Vagina (tissue), 2 donors: ENCODE data around the gene NUP210L. TPM values are rescaled to one million over a fixed set of nuclear protein-coding genes. Genes with fewer than 3 reads are reported as not detected.
"Not testable (repeated sequence)": the region's sequence is repeated elsewhere in the genome, so short reads cannot be mapped to it uniquely, and the experiment has no call there.

Source experiments
- DNase-seq, 2 donors: peaks; one replicate each; pipeline ENCODE4 v3.0.0-alpha.2; 2017; ENCODE audit errors: extremely low spot score in 2 of 2
- H3K27ac ChIP-seq: fragments of 200-600 bp; sonication (generic); one replicate; pipeline ENCODE4 v1.5.1; 2019
- H3K27me3 ChIP-seq: fragments of 200-600 bp; sonication (generic); one replicate; pipeline ENCODE4 v1.5.1; 2019
- H3K36me3 ChIP-seq, 2 donors: fragments of 200-600 bp; sonication (generic); one replicate each; pipeline ENCODE4 v1.5.1; 2017 to 2019
- H3K4me1 ChIP-seq: fragments of 200-600 bp; sonication (generic); one replicate; pipeline ENCODE4 v1.5.1; 2019
- H3K4me3 ChIP-seq, 2 donors: fragments of 200-600 bp; sonication (generic); 1 replicate in 1 of 2; 2 replicates in 1 of 2; pipeline ENCODE4 v1.5.1; 2016 to 2019
- H3K9me3 ChIP-seq: fragments of 200-600 bp; sonication (generic); one replicate; pipeline ENCODE4 v1.5.1; 2019
- POLR2A ChIP-seq, 2 donors: fragments of 450-650 bp; IDR thresholded peaks; one replicate each; pipeline ENCODE4 v1.6.1; 2017; ENCODE audit warnings: antibody characterized with exemption in 2 of 2, mild to moderate bottlenecking in 2 of 2, moderate library complexity in 2 of 2
- POLR2AphosphoS5 ChIP-seq, 2 donors: sonication (generic); formaldehyde crosslinking; IDR thresholded peaks; one replicate each; pipeline ENCODE4 v1.9.0; 2017; ENCODE audit warnings: antibody characterized with exemption in 2 of 2, mild to moderate bottlenecking in 2 of 2, low read depth in 1 of 2; ENCODE audit not compliant: insufficient read depth in 1 of 2
- intact Hi-C: fragments of 100-400 bp; cut with DNase I; formaldehyde crosslinking; loops from one replicate; pipeline ENCODE4 v1.15.1; 2023
- total RNA-seq: library from RNA; depleted of rRNA; stranded (reverse); fragments of >200 nt; gene quantifications from one replicate; pipeline ENCODE4 v1.2.3, GENCODE V29; 2016
- TF ChIP-seq, protein P1 (sequence below), 3 experiments: fragments of 450-650 bp in 2 of 3; fragments of 200-600 bp in 1 of 3; sonication (generic) in 1 of 3; IDR thresholded peaks; one replicate each; pipeline ENCODE4 v1.5.1; 2017 to 2019; ENCODE audit warnings: antibody characterized with exemption in 3 of 3, mild to moderate bottlenecking in 2 of 3, moderate library complexity in 2 of 3

Gene NUP210L
- total RNA-seq, 1 donor from 2014 or later = not detected

- peaks cover 8% of the 10 kb centered on the region for H3K4me1 ChIP-seq
- intact Hi-C loops = no loop called here
- no peak overlapping the region for H3K27ac ChIP-seq
- TF ChIP-seq POLR2AphosphoS5 (IDR thresholded peaks at IDR 0.05; ENCODE audit: insufficient read depth in 1 of 2, low read depth in 1 of 2) = peak in 1 of 2 donors; percentile 30
- TF ChIP-seq, protein P1, sequence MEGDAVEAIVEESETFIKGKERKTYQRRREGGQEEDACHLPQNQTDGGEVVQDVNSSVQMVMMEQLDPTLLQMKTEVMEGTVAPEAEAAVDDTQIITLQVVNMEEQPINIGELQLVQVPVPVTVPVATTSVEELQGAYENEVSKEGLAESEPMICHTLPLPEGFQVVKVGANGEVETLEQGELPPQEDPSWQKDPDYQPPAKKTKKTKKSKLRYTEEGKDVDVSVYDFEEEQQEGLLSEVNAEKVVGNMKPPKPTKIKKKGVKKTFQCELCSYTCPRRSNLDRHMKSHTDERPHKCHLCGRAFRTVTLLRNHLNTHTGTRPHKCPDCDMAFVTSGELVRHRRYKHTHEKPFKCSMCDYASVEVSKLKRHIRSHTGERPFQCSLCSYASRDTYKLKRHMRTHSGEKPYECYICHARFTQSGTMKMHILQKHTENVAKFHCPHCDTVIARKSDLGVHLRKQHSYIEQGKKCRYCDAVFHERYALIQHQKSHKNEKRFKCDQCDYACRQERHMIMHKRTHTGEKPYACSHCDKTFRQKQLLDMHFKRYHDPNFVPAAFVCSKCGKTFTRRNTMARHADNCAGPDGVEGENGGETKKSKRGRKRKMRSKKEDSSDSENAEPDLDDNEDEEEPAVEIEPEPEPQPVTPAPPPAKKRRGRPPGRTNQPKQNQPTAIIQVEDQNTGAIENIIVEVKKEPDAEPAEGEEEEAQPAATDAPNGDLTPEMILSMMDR (IDR thresholded peaks at IDR 0.05) = no peak
- peaks cover 0 to 4% of the 10 kb centered on the region in 2 donors for H3K36me3 ChIP-seq
- H3K27me3 ChIP-seq = no peaks in the 10 kb centered on the region
- no peak overlapping the region for H3K4me3 ChIP-seq
- no peaks in the 10 kb centered on the region for H3K9me3 ChIP-seq
- DNase-seq = no peak
Observed at GRCh38 chr1:154151311-154151710, 3.6 kb downstream of the NUP210L start.

- no peaks in the 10 kb centered on the region for H3K9me3 ChIP-seq
- no peak overlapping the region for H3K4me3 ChIP-seq
- no peaks in the 10 kb centered on the region for H3K27me3 ChIP-seq
- TF ChIP-seq, protein P1 (IDR thresholded peaks at IDR 0.05) = no peak
- TF ChIP-seq POLR2AphosphoS5 (IDR thresholded peaks at IDR 0.05; ENCODE audit: insufficient read depth in 1 of 2, low read depth in 1 of 2) (no peak), POLR2A (IDR thresholded peaks at IDR 0.05) (no peak)
- intact Hi-C loops = no loop called here
- no peak overlapping the region for H3K27ac ChIP-seq
- no peaks in the 10 kb centered on the region for H3K36me3 ChIP-seq
- no peak for DNase-seq
- H3K4me1 ChIP-seq = no peaks in the 10 kb centered on the region
Observed at GRCh38 chr1:154148807-154149206, 6.1 kb downstream of the NUP210L start.

- intact Hi-C loops, DNase-seq: not testable (repeated sequence)
Observed at GRCh38 chr1:154147505-154147904, 7.4 kb downstream of the NUP210L start.

GRCh38 chr1:154145986-154146385, 8.9 kb downstream of the NUP210L start:
- Histone ChIP-seq H3K27me3 (no peaks in the 10 kb centered on the region), H3K4me3 (no peak overlapping the region), H3K9me3 (no peaks in the 10 kb centered on the region), H3K4me1 (peaks cover 5% of the 10 kb centered on the region), H3K36me3 (no peaks in the 10 kb centered on the region), H3K27ac (no peak overlapping the region)
- intact Hi-C loops = no loop called here
- DNase-seq = no peak
- TF ChIP-seq POLR2A (IDR thresholded peaks at IDR 0.05) (no peak), POLR2AphosphoS5 (IDR thresholded peaks at IDR 0.05; ENCODE audit: insufficient read depth in 1 of 2, low read depth in 1 of 2) (no peak)
- TF ChIP-seq, protein P1 (IDR thresholded peaks at IDR 0.05) = no peak

More at GRCh38 chr1:154147505-154147904, 7.4 kb downstream of the NUP210L start:
- not testable (repeated sequence) for H3K4me3 ChIP-seq, H3K27me3 ChIP-seq, H3K27ac ChIP-seq, H3K9me3 ChIP-seq, H3K36me3 ChIP-seq, H3K4me1 ChIP-seq

GRCh38 chr1:154142358-154142757, 12.5 kb downstream of the NUP210L start:
- Histone ChIP-seq H3K4me1 (peaks cover 15% of the 10 kb centered on the region), H3K9me3 (no peaks in the 10 kb centered on the region), H3K36me3 (no peaks in the 10 kb centered on the region), H3K27me3 (no peaks in the 10 kb centered on the region), H3K4me3 (no peak overlapping the region), H3K27ac (no peak overlapping the region)
- intact Hi-C loops = no loop called here
- TF ChIP-seq POLR2AphosphoS5 (IDR thresholded peaks at IDR 0.05; ENCODE audit: insufficient read depth in 1 of 2, low read depth in 1 of 2) (no peak), POLR2A (IDR thresholded peaks at IDR 0.05) (no peak)
- TF ChIP-seq, protein P1 (IDR thresholded peaks at IDR 0.05) = no peak
- DNase-seq = no peak

GRCh38 chr1:154141240-154141639, 13.6 kb downstream of the NUP210L start:
- TF ChIP-seq POLR2AphosphoS5 (IDR thresholded peaks at IDR 0.05; ENCODE audit: insufficient read depth in 1 of 2, low read depth in 1 of 2) (peak in 1 of 2 donors; percentile 28), POLR2A (IDR thresholded peaks at IDR 0.05) (no peak)
- DNase-seq = no peak
- peaks cover 15% of the 10 kb centered on the region for H3K4me1 ChIP-seq
- no peak overlapping the region for H3K4me3 ChIP-seq
- intact Hi-C loops = no loop called here
- no peak overlapping the region for H3K27ac ChIP-seq
- H3K27me3 ChIP-seq = no peaks in the 10 kb centered on the region
- H3K36me3 ChIP-seq = no peaks in the 10 kb centered on the region
- H3K9me3 ChIP-seq = no peaks in the 10 kb centered on the region
